IPS-18c (cell line): Measurements from ENCODE around the gene NEMP2.

Experiments
- H3K4me3 ChIP-seq: 2 replicates; pipeline ENCODE4 v1.7.0; 2013; ENCODE audit warnings: low read depth, mild to moderate bottlenecking, low read length, moderate library complexity; ENCODE audit not compliant: insufficient read depth
- H3K9me3 ChIP-seq: one replicate; pipeline ENCODE4 v1.6.1; 2013; ENCODE audit warnings: mild to moderate bottlenecking, low read length, moderate library complexity; ENCODE audit not compliant: control insufficient read depth, insufficient read depth

The NEMP2 gene

DNA sequence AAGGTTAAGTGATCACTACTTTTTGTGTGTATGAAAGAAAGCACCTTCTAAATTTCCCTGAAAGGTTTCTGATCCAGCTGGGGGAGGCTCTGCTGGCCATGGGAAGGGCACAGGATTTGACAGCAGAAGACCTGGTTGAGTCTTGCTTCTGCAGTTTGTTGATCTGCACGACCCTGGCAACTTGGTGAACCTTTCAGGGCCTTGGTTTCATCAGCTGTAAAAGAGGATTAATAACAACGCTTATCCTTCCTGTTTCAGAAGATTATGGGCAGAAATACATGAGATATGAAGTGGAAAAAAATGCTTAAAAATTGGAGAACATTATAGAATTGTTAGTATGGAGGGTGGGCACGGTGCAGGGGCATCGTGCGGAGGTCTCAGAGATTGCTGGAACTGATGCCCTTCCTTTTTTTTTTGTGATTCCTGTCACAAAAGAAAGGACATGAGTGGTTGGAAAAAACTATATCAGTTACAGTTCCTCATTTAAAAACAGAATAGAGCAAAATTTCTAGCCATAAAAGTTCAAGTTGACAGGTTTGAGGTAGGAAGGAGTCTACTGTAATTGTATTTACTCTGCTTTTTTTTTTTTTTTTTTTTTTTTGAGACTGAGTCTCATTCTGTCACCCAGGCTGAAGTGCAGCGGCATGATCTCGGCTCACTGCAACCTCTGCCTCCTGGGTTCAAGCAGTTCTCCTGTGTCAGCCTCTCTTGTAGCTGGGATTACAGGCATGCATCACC, 79.0 kb downstream of the NEMP2 start:
- no peak overlapping the region for H3K4me3 ChIP-seq
- no peaks in the 10 kb centered on the region for H3K9me3 ChIP-seq

DNA sequence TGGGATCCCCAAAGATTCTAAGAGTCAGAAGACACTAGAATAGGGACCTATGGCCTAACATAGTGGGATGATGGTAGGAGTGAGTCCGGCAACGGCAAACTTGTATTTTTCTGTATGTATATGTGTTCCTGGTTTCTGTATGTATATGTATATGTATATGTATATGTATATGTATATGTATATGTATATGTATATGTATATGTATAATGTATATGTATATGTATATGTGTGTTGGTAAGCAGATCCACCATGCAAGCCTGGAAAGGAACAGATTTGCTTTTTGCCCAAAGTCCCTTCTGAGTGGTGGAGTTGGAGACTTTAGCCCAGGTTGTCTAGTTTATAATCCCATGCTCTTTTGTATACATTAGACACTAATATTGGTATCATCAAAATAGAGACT, 79.7 kb downstream of the NEMP2 start:
- no peak overlapping the region for H3K4me3 ChIP-seq

More for the DNA sequence above, 79.7 kb downstream of the NEMP2 start:
- H3K9me3 ChIP-seq, result no peaks in the 10 kb centered on the region
